ENCODE results near the gene ADH6.

ADH6 gene

DNA sequence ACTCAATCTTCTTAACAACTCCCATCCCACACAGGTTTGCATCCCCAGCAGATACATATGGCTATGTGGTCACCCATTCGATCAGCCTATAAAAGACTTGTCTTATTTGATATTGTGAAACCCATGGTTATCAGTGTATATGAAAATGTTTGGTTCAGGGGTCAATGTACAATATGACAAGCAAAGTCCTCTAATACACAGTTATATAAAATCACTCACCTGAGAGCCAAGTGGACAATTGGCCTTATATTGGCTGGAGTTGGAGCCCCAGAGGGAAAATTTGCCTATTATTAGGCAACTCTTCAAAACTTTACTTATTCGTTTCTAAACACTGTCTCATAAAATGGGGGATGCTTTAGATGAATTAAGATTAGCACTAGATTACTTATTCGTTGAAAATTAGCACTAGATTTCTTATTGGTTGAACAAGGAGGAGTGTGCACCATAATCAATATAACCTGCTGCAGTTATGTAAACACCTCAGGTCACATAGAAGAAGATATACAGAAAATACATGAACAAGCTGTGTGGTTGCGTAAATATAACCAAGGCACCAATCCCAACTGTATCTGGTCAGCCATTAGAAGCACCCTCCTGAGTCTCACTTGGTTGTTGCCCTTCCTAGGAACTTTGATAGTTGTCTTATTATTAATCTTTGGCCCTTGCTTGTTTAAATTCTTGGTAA, 64.2 kb downstream of the ADH6 start:
- TF ChIP-seq, protein P1, sequence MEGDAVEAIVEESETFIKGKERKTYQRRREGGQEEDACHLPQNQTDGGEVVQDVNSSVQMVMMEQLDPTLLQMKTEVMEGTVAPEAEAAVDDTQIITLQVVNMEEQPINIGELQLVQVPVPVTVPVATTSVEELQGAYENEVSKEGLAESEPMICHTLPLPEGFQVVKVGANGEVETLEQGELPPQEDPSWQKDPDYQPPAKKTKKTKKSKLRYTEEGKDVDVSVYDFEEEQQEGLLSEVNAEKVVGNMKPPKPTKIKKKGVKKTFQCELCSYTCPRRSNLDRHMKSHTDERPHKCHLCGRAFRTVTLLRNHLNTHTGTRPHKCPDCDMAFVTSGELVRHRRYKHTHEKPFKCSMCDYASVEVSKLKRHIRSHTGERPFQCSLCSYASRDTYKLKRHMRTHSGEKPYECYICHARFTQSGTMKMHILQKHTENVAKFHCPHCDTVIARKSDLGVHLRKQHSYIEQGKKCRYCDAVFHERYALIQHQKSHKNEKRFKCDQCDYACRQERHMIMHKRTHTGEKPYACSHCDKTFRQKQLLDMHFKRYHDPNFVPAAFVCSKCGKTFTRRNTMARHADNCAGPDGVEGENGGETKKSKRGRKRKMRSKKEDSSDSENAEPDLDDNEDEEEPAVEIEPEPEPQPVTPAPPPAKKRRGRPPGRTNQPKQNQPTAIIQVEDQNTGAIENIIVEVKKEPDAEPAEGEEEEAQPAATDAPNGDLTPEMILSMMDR (IDR thresholded peaks at IDR 0.05): no peak
